A549 (cell line): ENCODE measurements around the gene SLC8A2. TPM values are rescaled to one million over a fixed set of nuclear protein-coding genes. Genes with fewer than 3 reads are reported as not detected.
A peak's percentile ranks its signal among the peaks of the same experiment; 100 is the strongest.
"Not testable (repeated sequence)": the region's sequence is repeated elsewhere in the genome, so short reads cannot be mapped to it uniquely, and the experiment has no call there.

Experiments used
- ATAC-seq, 2 experiments: fragments of 200-7000 bp in 1 of 2; fragments of >200 bp in 1 of 2; cut with Nextera tagmentation in 1 of 2; cut with Tn5 transposase in 1 of 2; 3 replicates each; pipeline versions ENCODE4 v1.8.0 to v1.9.1; 2018 to 2020; ENCODE audit warnings: mild to moderate bottlenecking in 1 of 2, moderate library complexity in 1 of 2
- CTCF ChIA-PET: fragments of 300-600 bp; sonication (Branson Sonifier 250); formaldehyde crosslinking; extraction: SDS; loops from one replicate; lab custom pipeline; 2021; ENCODE audit warnings: antibody characterized with exemption, inconsistent platforms; lab: Yijun Ruan, JAX
- POLR2A ChIA-PET: fragments of 350-600 bp; formaldehyde crosslinking; extraction: SDS; loops from one replicate; lab custom pipeline; 2021; ENCODE audit warnings: antibody characterized with exemption, inconsistent platforms; lab: Yijun Ruan, JAX
- DNase-seq, 2 experiments: peaks; one replicate each; pipeline versions ENCODE4 v3.0.0 to v3.0.0-alpha.2; 2011 to 2016; ENCODE audit warnings: low read depth in 1 of 2, low spot score in 1 of 2
- FAIRE-seq: peaks from 2 replicates; lab custom pipeline; 2011; peaks lifted over from hg19 to GRCh38; lab: Jason Lieb, UNC
- H3K27ac ChIP-seq, 2 experiments: fragments of >200 bp; sonication (Bioruptor Twin); formaldehyde crosslinking; 3 replicates each; pipeline ENCODE4 v1.5.1; 2016 to 2017
- H3K4me1 ChIP-seq: fragments of >200 bp; sonication (Bioruptor Twin); formaldehyde crosslinking; 3 replicates; pipeline ENCODE4 v1.6.1; 2016
- H3K4me2 ChIP-seq: fragments of >200 bp; sonication (Bioruptor Twin); formaldehyde crosslinking; 3 replicates; pipeline ENCODE4 v1.6.1; 2016
- H3K4me3 ChIP-seq: fragments of >200 bp; sonication (Bioruptor Twin); formaldehyde crosslinking; 3 replicates; pipeline ENCODE4 v1.5.1; 2016
- H3K9me3 ChIP-seq: fragments of >200 bp; sonication (Bioruptor Twin); formaldehyde crosslinking; 3 replicates; pipeline ENCODE4 v1.6.1; 2016
- CBX8 ChIP-seq: fragments of 200-600 bp; sonication (generic); IDR thresholded peaks from 2 replicates; pipeline ENCODE4 v1.6.1; 2016
- EHF ChIP-seq: fragments of 250-450 bp; sonication (Bioruptor Pico); IDR thresholded peaks from 2 replicates; pipeline ENCODE4 v1.5.0; 2020; ENCODE audit warnings: mild to moderate bottlenecking
- EHMT2 ChIP-seq: fragments of 200-600 bp; sonication (generic); IDR thresholded peaks from 2 replicates; pipeline ENCODE4 v1.6.1; 2016; ENCODE audit warnings: antibody characterized with exemption, low read depth, mild to moderate bottlenecking, moderate library complexity
- ELK1 ChIP-seq: fragments of 150-350 bp; IDR thresholded peaks from 2 replicates; pipeline ENCODE4 v1.6.1; 2014; ENCODE audit warnings: low read depth, mild to moderate bottlenecking, low read length
- ESRRA ChIP-seq: fragments of 150-350 bp; IDR thresholded peaks from 2 replicates; pipeline ENCODE4 v1.6.1; 2014; ENCODE audit warnings: mild to moderate bottlenecking, low read length, borderline replicate concordance
- GATA3 ChIP-seq: IDR thresholded peaks from 2 replicates; pipeline ENCODE4 v1.6.1; 2012; ENCODE audit warnings: borderline replicate concordance
- HDAC2 ChIP-seq: fragments of 200-600 bp; sonication (generic); IDR thresholded peaks from 2 replicates; pipeline ENCODE4 v1.6.1; 2016
- HOXA7 ChIP-seq: fragments of 250-450 bp; sonication (Bioruptor Pico); IDR thresholded peaks from 2 replicates; pipeline ENCODE4 v1.5.0; 2020; ENCODE audit warnings: mild to moderate bottlenecking, moderate library complexity
- JUN ChIP-seq, 2 experiments: fragments of >200 bp; sonication (Bioruptor Twin); formaldehyde crosslinking; IDR thresholded peaks; 2 replicates in 1 of 2; 3 replicates in 1 of 2; pipeline ENCODE4 v1.6.1; 2016 to 2017
- MAFK ChIP-seq: fragments of 450-650 bp; IDR thresholded peaks from 2 replicates; pipeline ENCODE4 v1.6.1; 2014; ENCODE audit not compliant: partially characterized antibody
- NR3C1 ChIP-seq: fragments of >200 bp; sonication (Bioruptor Twin); formaldehyde crosslinking; IDR thresholded peaks from 3 replicates; pipeline ENCODE4 v1.6.1; 2017
- PBX3 ChIP-seq: IDR thresholded peaks from 2 replicates; pipeline ENCODE4 v1.6.1; 2012
- PHF8 ChIP-seq: fragments of 200-600 bp; sonication (generic); IDR thresholded peaks from 2 replicates; pipeline ENCODE4 v1.6.1; 2016; ENCODE audit warnings: low read depth, mild to moderate bottlenecking, antibody characterized with exemption, moderate library complexity, borderline replicate concordance
- RARB ChIP-seq: fragments of 250-450 bp; sonication (Bioruptor Pico); IDR thresholded peaks from 2 replicates; pipeline ENCODE4 v1.8.0; 2021; ENCODE audit warnings: mild to moderate bottlenecking, moderate library complexity
- REST ChIP-seq: fragments of 200-600 bp; sonication (generic); IDR thresholded peaks from 2 replicates; pipeline ENCODE4 v1.6.1; 2016; ENCODE audit warnings: antibody characterized with exemption, mild to moderate bottlenecking, moderate library complexity
- RNF2 ChIP-seq: fragments of 200-600 bp; sonication (generic); IDR thresholded peaks from 2 replicates; pipeline ENCODE4 v1.6.1; 2016; ENCODE audit warnings: low read depth, mild to moderate bottlenecking, antibody characterized with exemption, moderate library complexity, borderline replicate concordance
- SREBF2 ChIP-seq: fragments of 450-650 bp; IDR thresholded peaks from 2 replicates; pipeline ENCODE4 v1.6.1; 2014; ENCODE audit warnings: mild to moderate bottlenecking, moderate library complexity
- ZC3H11A ChIP-seq: fragments of 450-650 bp; IDR thresholded peaks from 2 replicates; pipeline ENCODE4 v1.6.1; 2014; ENCODE audit warnings: antibody characterized with exemption, mild to moderate bottlenecking
- ZSCAN20 ChIP-seq: fragments of 250-450 bp; sonication (Bioruptor Pico); IDR thresholded peaks from 2 replicates; pipeline ENCODE4 v1.8.0; 2022; ENCODE audit warnings: mild to moderate bottlenecking, moderate library complexity
- WGBS: methylation state at CpG from one replicate; pipeline ENCODE4 v1.1.6; 2017; ENCODE audit errors: missing lambda C conversion rate; 5-methylcytosine and 5-hydroxymethylcytosine counted together
- polyA plus RNA-seq, 4 experiments: library from polyadenylated mRNA; depleted of rRNA in 3 of 4; stranded (reverse); fragments of >200 nt; fragmentation: RNase III in 1 of 4; extraction: RNeasy Plus Mini Kit Qiagen cat#74134 plus additional on column Dnase treatment in 1 of 4; gene quantifications; 2 replicates in 3 of 4; 3 replicates in 1 of 4; pipeline ENCODE4 v1.2.3, GENCODE V29; 2011 to 2017

SLC8A2 gene
- polyA plus RNA-seq, 2 of the 4 experiments (the other 2 are of a cell fraction): 0.15 to 0.35 TPM

GRCh38 chr19:47487551-47488515 is 16.1 kb upstream of the SLC8A2 start:
- WGBS: 93% methylated on average over 18 of the region's 19 CpGs
- Histone ChIP-seq H3K4me2 (no peak overlapping the region), H3K27ac (no peak overlapping the region), H3K9me3 (no peaks in the 10 kb centered on the region), H3K4me1 (peaks cover 12% of the 10 kb centered on the region; the same call in 2 of the 3 replicates), H3K4me3 (no peak overlapping the region)
- POLR2A ChIA-PET: interaction anchor here (0.5 to 1.0 kb wide), 3 partner anchors 121 to 261 kb away, joined by 3 to 6 read pairs (median 4); no protein-coding TSS in a partner anchor
- DNase-seq (no peak), ATAC-seq (no peak), FAIRE-seq (no peak)
- CTCF ChIA-PET: interaction anchor here (0.5 to 5.8 kb wide), 9 partner anchors 18 to 225 kb away, joined by 3 to 30 read pairs (median 6); partner anchors contain the start of genes EHD2 and NAPA
- no peak for TF ChIP-seq PHF8
- TF ChIP-seq EHMT2: no peak
- no peak for TF ChIP-seq ZSCAN20 (CRISPR knock-in tag)
- TF ChIP-seq EHF: no peak
- no peak for TF ChIP-seq CBX8
- no peak for TF ChIP-seq RNF2

- 88% methylated on average over 9 of the region's 9 CpGs for WGBS
- no peak for TF ChIP-seq HOXA7 (CRISPR knock-in tag)
- no peak for TF ChIP-seq JUN (IDR thresholded peaks at IDR 0.05)
- TF ChIP-seq RARB (CRISPR knock-in tag): no peak
- TF ChIP-seq NR3C1: no peak
- DNase-seq (no peak), ATAC-seq (no peak), FAIRE-seq (no peak)
- Histone ChIP-seq H3K4me3 (no peak overlapping the region), H3K4me1 (peaks cover 12% of the 10 kb centered on the region; the same call in 2 of the 3 replicates), H3K4me2 (no peak overlapping the region), H3K9me3 (no peaks in the 10 kb centered on the region), H3K27ac (no peak overlapping the region)
- CTCF ChIA-PET: interaction anchor here (0.9 to 5.8 kb wide), 5 partner anchors 8 to 226 kb away, joined by 3 to 30 read pairs (median 7); partner anchors contain the start of genes EHD2 and NAPA
- POLR2A ChIA-PET: interaction anchor here (1.2 kb wide), 1 partner anchor 114 kb away, joined by 3 read pairs; no protein-coding TSS in a partner anchor
These were observed 15.2 kb upstream of the SLC8A2 start for GRCh38 chr19:47486900-47487299.

- not testable (repeated sequence) for H3K9me3 ChIP-seq, H3K27ac ChIP-seq, H3K4me3 ChIP-seq, DNase-seq, FAIRE-seq, H3K4me2 ChIP-seq, ATAC-seq
- 94% methylated on average over 13 of the region's 13 CpGs for WGBS
- H3K4me1 ChIP-seq: peaks cover 12% of the 10 kb centered on the region; the same call in 2 of the 3 replicates
- POLR2A ChIA-PET: interaction anchor here (1.2 kb wide), 1 partner anchor 115 kb away, joined by 3 read pairs; no protein-coding TSS in a partner anchor
- CTCF ChIA-PET: interaction anchor here (0.9 to 5.8 kb wide), 3 partner anchors 9 to 50 kb away, joined by 3 to 84 read pairs (median 30); partner anchors contain the start of gene NAPA
These were observed 14.5 kb upstream of the SLC8A2 start for GRCh38 chr19:47486220-47486619.

GRCh38 chr19:47485210-47485609 is 13.5 kb upstream of the SLC8A2 start:
- no peak for TF ChIP-seq HOXA7 (CRISPR knock-in tag)
- TF ChIP-seq ELK1: no peak
- no peak for TF ChIP-seq GATA3
- TF ChIP-seq REST: no peak
- no peak for TF ChIP-seq ZC3H11A
- no peak for TF ChIP-seq HDAC2
- TF ChIP-seq RARB (CRISPR knock-in tag): no peak
- TF ChIP-seq MAFK: no peak
- TF ChIP-seq PBX3: no peak
- TF ChIP-seq SREBF2: no peak
- TF ChIP-seq ESRRA: no peak
- TF ChIP-seq PHF8: no peak
- CTCF ChIA-PET: interaction anchor here (0.9 to 5.8 kb wide), 17 partner anchors 9 to 229 kb away, joined by 3 to 84 read pairs (median 9); partner anchors contain the start of genes DHX34, EHD2 and NAPA
- FAIRE-seq: no peak
- POLR2A ChIA-PET: no interaction called here
- Histone ChIP-seq H3K4me1 (peaks cover 12% of the 10 kb centered on the region; the same call in 2 of the 3 replicates), H3K27ac (peak overlapping the region in 1 of 2 experiments; percentile 97; a peak in 1 of 6 replicates), H3K9me3 (no peaks in the 10 kb centered on the region), H3K4me2 (peak overlapping the region; percentile 71), H3K4me3 (no peak overlapping the region)
- WGBS: 94% methylated on average over 6 of the region's 6 CpGs
- no peak for DNase-seq
- ATAC-seq: no peak
